ENCODE results near the gene TNFAIP8L3.

- TF ChIP-seq EZH2phosphoT487 (conservative IDR thresholded peaks at IDR 0.05; ENCODE audit: low read length) (no peak), CTCF (IDR thresholded peaks at IDR 0.05; ENCODE audit: insufficient read depth, low read length, poor library complexity, severe bottlenecking) (no peak)
These were observed 24.4 kb upstream of the TNFAIP8L3 start for GRCh38 chr15:51119120-51119519.

All from SU-DHL-6 (cell line).